Ectodermal cell (in vitro differentiated cells): ENCODE results near the gene SYVN1.

Source experiments
- H3K27ac ChIP-seq: 2 replicates; pipeline ENCODE4 v1.7.0; 2013; ENCODE audit warnings: mild to moderate bottlenecking, low read depth, low read length; ENCODE audit not compliant: insufficient read depth, poor library complexity, severe bottlenecking
- H3K27me3 ChIP-seq: 2 replicates; pipeline ENCODE4 v1.7.0; 2013; ENCODE audit warnings: mild to moderate bottlenecking, low read length; ENCODE audit not compliant: insufficient read depth, control insufficient read depth, poor library complexity, severe bottlenecking
- H3K36me3 ChIP-seq: one replicate; pipeline ENCODE4 v1.7.0; 2013; ENCODE audit warnings: low read length; ENCODE audit not compliant: control insufficient read depth, insufficient read depth
- H3K4me1 ChIP-seq: one replicate; pipeline ENCODE4 v1.7.0; 2013; ENCODE audit warnings: low read length; ENCODE audit not compliant: control insufficient read depth, insufficient read depth
- H3K4me3 ChIP-seq: 2 replicates; pipeline ENCODE4 v1.7.0; 2013; ENCODE audit warnings: low read depth, low read length, control low read depth; ENCODE audit not compliant: insufficient read depth
- H3K9me3 ChIP-seq: 2 replicates; pipeline ENCODE4 v1.7.0; 2013; ENCODE audit warnings: mild to moderate bottlenecking, low read length, moderate library complexity; ENCODE audit not compliant: control insufficient read depth
- WGBS, 2 experiments: methylation state at CpG; one replicate each; pipeline ENCODE4 v1.1.7; 2013; ENCODE audit warnings: missing lambda C conversion rate in 2 of 2; 5-methylcytosine and 5-hydroxymethylcytosine counted together

SYVN1 gene

GRCh38 chr11:65077451-65077850 is 56.9 kb downstream of the SYVN1 start:
- H3K4me1 ChIP-seq: peaks cover 4% of the 10 kb centered on the region
- 88 to 92% methylated on average over 4 of the region's 4 CpGs for WGBS, 2 experiments
- no peaks in the 10 kb centered on the region for H3K9me3 ChIP-seq
- no peaks in the 10 kb centered on the region for H3K27me3 ChIP-seq
- H3K36me3 ChIP-seq: peaks cover 34% of the 10 kb centered on the region
- H3K27ac ChIP-seq: no peak overlapping the region
- H3K4me3 ChIP-seq: no peak overlapping the region
